HCT116 (cell line): Measurements from ENCODE around the gene PRR7. TPM values are rescaled to one million over a fixed set of nuclear protein-coding genes. Genes with fewer than 3 reads are reported as not detected.

Experiments
- ATAC-seq: fragments of 200-7000 bp; cut with Tn5 transposase; 2 replicates; pipeline ENCODE4 v1.9.1; 2020; ENCODE audit warnings: mild to moderate bottlenecking, moderate library complexity
- BruUV-seq: library from RNA; stranded (reverse); fragments of 400-500 nt; replicated peaks from 2 replicates; lab custom pipeline; 2021; lab: Mats Ljungman, UMichigan
- CTCF ChIA-PET: fragments of 300-600 bp; sonication (Branson Sonifier 250); formaldehyde crosslinking; loops from one replicate; lab custom pipeline; 2021; ENCODE audit warnings: antibody characterized with exemption; lab: Charles Lee
- POLR2A ChIA-PET: fragments of 300-600, 350-600 bp; sonication (Branson Sonifier 250); formaldehyde crosslinking; loops from one replicate; lab custom pipeline; 2021; ENCODE audit warnings: antibody characterized with exemption; lab: Charles Lee
- RAD21 ChIA-PET, 2 experiments: fragments of 300-600 bp; sonication (Branson Sonifier 250); formaldehyde crosslinking; loops; one replicate each; lab custom pipeline; 2023; ENCODE audit warnings: low total read pairs in 2 of 2; ENCODE audit not compliant: uncharacterized antibody in 2 of 2, unreplicated experiment in 2 of 2, low non-redundant PET in 1 of 2; lab: Charles Lee
- DNase-seq: peaks from one replicate; pipeline ENCODE4 v3.0.0-alpha.2; 2010; ENCODE audit warnings: low read depth, low spot score
- H2AFZ ChIP-seq: fragments of 200-600 bp; shearing (Covaris generic), sonication (generic); 2 replicates; pipeline ENCODE4 v1.6.1; 2017; ENCODE audit warnings: low read depth, mixed run types, mixed read lengths, antibody characterized with exemption, low read length; ENCODE audit not compliant: poor library complexity, severe bottlenecking
- H3K27ac ChIP-seq: 2 replicates; pipeline ENCODE4 v1.5.1; 2012; ENCODE audit warnings: low read depth, low read length
- H3K27me3 ChIP-seq: fragments of 200-600 bp; sonication (generic); 2 replicates; pipeline ENCODE4 v1.6.1; 2016; ENCODE audit warnings: mixed run types, low read length, mixed read lengths; ENCODE audit not compliant: insufficient read depth
- H3K36me3 ChIP-seq, 2 experiments: fragments of 200-500 bp in 1 of 2; fragments of 200-600 bp in 1 of 2; sonication (Bioruptor generic) in 1 of 2; sonication (generic) in 1 of 2; 2 replicates each; pipeline versions ENCODE4 v1.5.1 to v1.6.1; 2014 to 2016; ENCODE audit warnings: low read length in 2 of 2, inconsistent platforms in 1 of 2, mixed read lengths in 1 of 2, mixed run types in 1 of 2; ENCODE audit not compliant: insufficient read depth in 2 of 2, control insufficient read depth in 1 of 2
- H3K4me1 ChIP-seq, 2 experiments: fragments of 200-600 bp in 1 of 2; sonication (generic) in 1 of 2; 2 replicates each; pipeline versions ENCODE4 v1.5.1 to v1.6.1; 2012 to 2017; ENCODE audit warnings: low read length in 2 of 2, inconsistent platforms in 1 of 2, mild to moderate bottlenecking in 1 of 2, mixed read lengths in 1 of 2, mixed run types in 1 of 2, moderate library complexity in 1 of 2; ENCODE audit not compliant: insufficient read depth in 2 of 2, control insufficient read depth in 1 of 2
- H3K4me2 ChIP-seq: fragments of 200-600 bp; sonication (generic); 2 replicates; pipeline ENCODE4 v1.6.1; 2017; ENCODE audit warnings: mixed run types, low read length, mixed read lengths
- H3K4me3 ChIP-seq, 2 experiments: fragments of 200-600 bp in 1 of 2; sonication (generic) in 1 of 2; replicated peaks in 1 of 2; 2 replicates each; pipeline ENCODE4 v1.5.1; 2011 to 2016; ENCODE audit warnings: low read length in 2 of 2, control low read depth in 1 of 2, low read depth in 1 of 2, mild to moderate bottlenecking in 1 of 2, mixed read lengths in 1 of 2, mixed run types in 1 of 2
- H3K79me2 ChIP-seq: fragments of 200-600 bp; sonication (generic); 2 replicates; pipeline ENCODE4 v1.6.1; 2017; ENCODE audit warnings: mild to moderate bottlenecking, mixed run types, low read length, moderate library complexity, mixed read lengths; ENCODE audit not compliant: insufficient read depth
- H3K9ac ChIP-seq: fragments of 200-600 bp; sonication (generic); 2 replicates; pipeline ENCODE4 v1.6.1; 2016; ENCODE audit warnings: low read length, mixed read lengths
- H3K9me2 ChIP-seq: fragments of 200-600 bp; sonication (generic), shearing (Covaris generic); 2 replicates; pipeline ENCODE4 v1.6.1; 2017; ENCODE audit warnings: mixed run types, mild to moderate bottlenecking, moderate library complexity; ENCODE audit not compliant: insufficient read depth
- H3K9me3 ChIP-seq, 2 experiments: fragments of 200-500 bp in 1 of 2; fragments of 200-600 bp in 1 of 2; sonication (Bioruptor generic) in 1 of 2; sonication (generic) in 1 of 2; 2 replicates each; pipeline ENCODE4 v1.6.1; 2014 to 2017; ENCODE audit warnings: low read length in 2 of 2, mixed read lengths in 2 of 2, inconsistent platforms in 1 of 2, low read depth in 1 of 2, mild to moderate bottlenecking in 1 of 2, mixed run types in 1 of 2, moderate library complexity in 1 of 2; ENCODE audit not compliant: control insufficient read depth in 1 of 2, insufficient read depth in 1 of 2
- H4K20me1 ChIP-seq: fragments of 200-600 bp; sonication (generic), shearing (Covaris generic); 2 replicates; pipeline ENCODE4 v1.6.1; 2017; ENCODE audit warnings: mixed run types, mild to moderate bottlenecking, moderate library complexity; ENCODE audit not compliant: insufficient read depth
- EGR1 ChIP-seq: IDR thresholded peaks from 2 replicates; pipeline ENCODE4 v1.6.1; 2012; ENCODE audit warnings: low read depth
- ELF1 ChIP-seq: IDR thresholded peaks from 2 replicates; pipeline ENCODE4 v1.6.1; 2012; ENCODE audit warnings: low read depth, borderline replicate concordance
- EZH2 ChIP-seq: fragments of 200-600 bp; sonication (generic); IDR thresholded peaks from 2 replicates; pipeline ENCODE4 v1.6.1; 2017; ENCODE audit warnings: antibody characterized with exemption, mixed run types
- JUND ChIP-seq: IDR thresholded peaks from 2 replicates; pipeline ENCODE4 v1.6.1; 2012
- POLR2A ChIP-seq: IDR thresholded peaks from 2 replicates; pipeline ENCODE4 v1.7.0; 2011; ENCODE audit warnings: borderline replicate concordance; ENCODE audit not compliant: insufficient read depth, insufficient read length; ENCODE audit errors: extremely low read depth
- POLR2AphosphoS5 ChIP-seq: IDR thresholded peaks from 2 replicates; pipeline ENCODE4 v1.6.1; 2011; ENCODE audit warnings: mild to moderate bottlenecking, low read depth, low read length, moderate library complexity
- RAD21 ChIP-seq: IDR thresholded peaks from 2 replicates; pipeline ENCODE4 v1.6.1; 2012; ENCODE audit warnings: low read depth, mild to moderate bottlenecking
- SIN3A ChIP-seq: IDR thresholded peaks from 2 replicates; pipeline ENCODE4 v1.6.1; 2012; ENCODE audit warnings: low read depth
- YY1 ChIP-seq: IDR thresholded peaks from 2 replicates; pipeline ENCODE4 v1.6.1; 2011; ENCODE audit warnings: low read length, low read depth, moderate library complexity, mild to moderate bottlenecking; ENCODE audit not compliant: insufficient replicate concordance; ENCODE audit errors: extremely low read depth
- ZBTB33 ChIP-seq: IDR thresholded peaks from 2 replicates; pipeline ENCODE4 v1.6.1; 2011; ENCODE audit warnings: mild to moderate bottlenecking, low read length, moderate library complexity; ENCODE audit not compliant: insufficient replicate concordance; ENCODE audit errors: extremely low read depth
- intact Hi-C: fragments of 100-400 bp; cut with micrococcal nuclease; formaldehyde crosslinking; loops from 2 replicates; pipeline ENCODE4 v1.10.0; 2022
- total RNA-seq: library from RNA; stranded (reverse); gene quantifications from one replicate; pipeline ENCODE4 v1.2.1, GENCODE V29; 2021; ENCODE audit not compliant: unreplicated experiment

Gene PRR7
- total RNA-seq, 1 experiment from 2014 or later = 39.9 TPM

- no peaks in the 10 kb centered on the region for H3K9me2 ChIP-seq
- no peak overlapping the region for H3K4me3 ChIP-seq
- ChIA-PET POLR2A (interaction anchor here (1.9 to 6.3 kb wide), 2 partner anchors 9 to 17 kb away, joined by 5 to 54 read pairs; partner anchors contain the start of gene PDLIM7), CTCF (interaction anchor here (1.1 to 2.9 kb wide), 4 partner anchors 18 to 88 kb away, joined by 3 to 11 read pairs (median 6); partner anchors contain the start of gene PDLIM7), RAD21 (no interaction called here)
- no peak overlapping the region for H2AFZ ChIP-seq
- no peaks in the 10 kb centered on the region for H3K9me3 ChIP-seq
- no peaks in the 10 kb centered on the region for H3K79me2 ChIP-seq
- H4K20me1 ChIP-seq = no peaks in the 10 kb centered on the region
- DNase-seq (no peak), ATAC-seq (no peak)
- H3K4me2 ChIP-seq = no peak overlapping the region
- no peak overlapping the region for H3K9ac ChIP-seq
- H3K4me1 ChIP-seq = peaks cover 4 to 23% of the 10 kb centered on the region in 2 experiments; a peak in 2 of 4 replicates
- TF ChIP-seq EZH2 (no peak), ZBTB33 (no peak), YY1 (no peak), JUND (no peak), POLR2AphosphoS5 (no peak), SIN3A (no peak), ELF1 (no peak), POLR2A (no peak), RAD21 (no peak), EGR1 (no peak)
- intact Hi-C loops = no loop called here
- BruUV-seq = no TSS peak
- H3K36me3 ChIP-seq = no peaks in the 10 kb centered on the region
- no peak overlapping the region for H3K27ac ChIP-seq
- H3K27me3 ChIP-seq = no peaks in the 10 kb centered on the region
Observed at GRCh38 chr5:177477701-177478477, 31.3 kb downstream of the PRR7 start.
